Kidney (tissue), 14 donors: ENCODE results near the gene ZNF592. TPM values are rescaled to one million over a fixed set of nuclear protein-coding genes. Genes with fewer than 3 reads are reported as not detected.
A peak's percentile ranks its signal among the peaks of the same experiment; 100 is the strongest.

Experiments used
- DNase-seq, 5 donors: peaks; one replicate each; pipeline ENCODE4 v3.0.0-alpha.2; 2013 to 2020
- FAIRE-seq: peaks from 2 replicates; lab custom pipeline; 2012; peaks lifted over from hg19 to GRCh38; lab: Jason Lieb, UNC
- H3K27ac ChIP-seq, 2 donors: one replicate each; pipeline ENCODE4 v1.7.0; 2013; ENCODE audit warnings: low read depth in 2 of 2, low read length in 2 of 2, inconsistent platforms in 1 of 2
- H3K27me3 ChIP-seq: one replicate; pipeline ENCODE4 v1.7.1; 2013; ENCODE audit warnings: low read length, inconsistent platforms; ENCODE audit not compliant: control insufficient read depth, insufficient read depth
- H3K36me3 ChIP-seq, 3 donors: one replicate each; pipeline versions ENCODE4 v1.7.0 to v1.7.1; 2013; ENCODE audit warnings: low read length in 3 of 3, control low read depth in 1 of 3, inconsistent platforms in 1 of 3; ENCODE audit not compliant: insufficient read depth in 3 of 3, control insufficient read depth in 2 of 3
- H3K4me1 ChIP-seq, 3 donors: one replicate each; pipeline versions ENCODE4 v1.7.0 to v1.7.1; 2013; ENCODE audit warnings: low read length in 3 of 3, inconsistent platforms in 1 of 3, low read depth in 1 of 3; ENCODE audit not compliant: control insufficient read depth in 2 of 3, insufficient read depth in 2 of 3
- H3K4me3 ChIP-seq, 3 donors: one replicate each; pipeline versions ENCODE4 v1.7.0 to v1.8.1; 2013; ENCODE audit warnings: low read length in 3 of 3, control low read depth in 1 of 3, inconsistent platforms in 1 of 3
- H3K9ac ChIP-seq, 3 donors: one replicate each; pipeline versions ENCODE4 v1.7.0 to v1.7.1; 2013; ENCODE audit warnings: low read length in 3 of 3, control low read depth in 1 of 3, inconsistent platforms in 1 of 3
- H3K9me3 ChIP-seq, 3 donors: one replicate each; pipeline versions ENCODE4 v1.7.0 to v1.7.1; 2013; ENCODE audit warnings: low read length in 3 of 3, control low read depth in 1 of 3, inconsistent platforms in 1 of 3; ENCODE audit not compliant: control insufficient read depth in 2 of 3, insufficient read depth in 1 of 3
- intact Hi-C: fragments of 100-400 bp; cut with DNase I; formaldehyde crosslinking; loops from one replicate; pipeline ENCODE4 v1.11.1; 2022
- polyA plus RNA-seq: library from polyadenylated mRNA; stranded (reverse); fragments of 350-450 nt; fragmentation: Illumina TruSeq; extraction: RNeasy Lipid Tissue Mini Kit (QIAGEN cat#74804); gene quantifications from one replicate; pipeline ENCODE4 v1.2.3, GENCODE V29; 2014; ENCODE audit warnings: low read depth, low replicate concordance; ENCODE audit not compliant: insufficient read depth
- total RNA-seq: library from RNA; stranded (reverse); fragmentation: NEBNext Ultra II Directional; extraction: Animal tissue kit (Norgen Biotek cat#: 25700); gene quantifications from one replicate; pipeline ENCODE4 v1.2.1, GENCODE V29; 2021
- TF ChIP-seq, protein P1 (sequence below): IDR thresholded peaks from 3 replicates; pipeline ENCODE4 v1.5.1; 2012; ENCODE audit warnings: mild to moderate bottlenecking, moderate library complexity, borderline replicate concordance; ENCODE audit not compliant: insufficient read depth; ENCODE audit errors: extremely low read depth
- donor health status: control.
- donor health status: control.
- donor health status: control.
- donor health status: control.
- donor health status: control.
- donor health status: DM: yes; HTN: yes; CAD: no.
- donor health status: Normal renal cell carcinoma (clear cell type).

ZNF592 gene
- total and polyA plus RNA-seq, 2 donors from 2014 or later = 6.9 to 31.6 TPM

DNA sequence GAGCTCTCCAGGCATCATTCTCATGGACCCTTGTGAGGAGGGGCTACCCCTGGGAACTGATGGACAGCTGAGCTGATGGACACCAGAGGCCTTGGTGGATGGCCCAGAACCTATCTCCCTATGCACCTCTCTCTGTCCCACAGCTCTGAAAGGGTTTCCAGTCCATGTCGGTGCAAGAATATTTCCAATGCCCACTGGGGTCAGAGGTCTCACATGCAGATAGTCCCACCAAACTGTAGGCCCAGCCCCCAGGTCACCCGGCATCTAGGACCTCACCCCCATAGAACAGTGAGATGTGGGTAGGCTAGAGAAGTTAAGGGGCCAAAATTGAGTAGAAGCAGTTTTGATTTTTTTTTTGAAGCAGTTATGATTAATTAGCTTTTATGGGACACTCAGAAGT lies 71.4 kb downstream of the ZNF592 start:
- Histone ChIP-seq H3K9me3 (no peaks in the 10 kb centered on the region), H3K4me1 (peaks cover 2 to 63% (median 52%) of the 10 kb centered on the region in 3 donors), H3K27me3 (no peaks in the 10 kb centered on the region), H3K9ac (peak overlapping the region in 1 of 3 donors; percentile 70), H3K4me3 (peak overlapping the region in 1 of 3 donors; percentile 58), H3K27ac (peak overlapping the region; percentile 93 to 98), H3K36me3 (no peaks in the 10 kb centered on the region)
- DNase-seq (no peak), FAIRE-seq (no peak)
- TF ChIP-seq, protein P1, sequence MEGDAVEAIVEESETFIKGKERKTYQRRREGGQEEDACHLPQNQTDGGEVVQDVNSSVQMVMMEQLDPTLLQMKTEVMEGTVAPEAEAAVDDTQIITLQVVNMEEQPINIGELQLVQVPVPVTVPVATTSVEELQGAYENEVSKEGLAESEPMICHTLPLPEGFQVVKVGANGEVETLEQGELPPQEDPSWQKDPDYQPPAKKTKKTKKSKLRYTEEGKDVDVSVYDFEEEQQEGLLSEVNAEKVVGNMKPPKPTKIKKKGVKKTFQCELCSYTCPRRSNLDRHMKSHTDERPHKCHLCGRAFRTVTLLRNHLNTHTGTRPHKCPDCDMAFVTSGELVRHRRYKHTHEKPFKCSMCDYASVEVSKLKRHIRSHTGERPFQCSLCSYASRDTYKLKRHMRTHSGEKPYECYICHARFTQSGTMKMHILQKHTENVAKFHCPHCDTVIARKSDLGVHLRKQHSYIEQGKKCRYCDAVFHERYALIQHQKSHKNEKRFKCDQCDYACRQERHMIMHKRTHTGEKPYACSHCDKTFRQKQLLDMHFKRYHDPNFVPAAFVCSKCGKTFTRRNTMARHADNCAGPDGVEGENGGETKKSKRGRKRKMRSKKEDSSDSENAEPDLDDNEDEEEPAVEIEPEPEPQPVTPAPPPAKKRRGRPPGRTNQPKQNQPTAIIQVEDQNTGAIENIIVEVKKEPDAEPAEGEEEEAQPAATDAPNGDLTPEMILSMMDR = no peak
- intact Hi-C loops = no loop called here

GRCh38 chr15:84821501-84822021 lies 73.2 kb downstream of the ZNF592 start:
- TF ChIP-seq, protein P1 = no peak
- Histone ChIP-seq H3K9me3 (no peaks in the 10 kb centered on the region), H3K27me3 (no peaks in the 10 kb centered on the region), H3K27ac (peak overlapping the region in 1 of 2 donors; percentile 66), H3K4me3 (no peak overlapping the region), H3K9ac (no peak overlapping the region), H3K4me1 (peaks cover 2 to 63% (median 56%) of the 10 kb centered on the region in 3 donors), H3K36me3 (no peaks in the 10 kb centered on the region)
- FAIRE-seq (no peak), DNase-seq (peak in 3 of 5 donors; percentile 55 to 87 (median 68))
- intact Hi-C loops = no loop called here

DNA sequence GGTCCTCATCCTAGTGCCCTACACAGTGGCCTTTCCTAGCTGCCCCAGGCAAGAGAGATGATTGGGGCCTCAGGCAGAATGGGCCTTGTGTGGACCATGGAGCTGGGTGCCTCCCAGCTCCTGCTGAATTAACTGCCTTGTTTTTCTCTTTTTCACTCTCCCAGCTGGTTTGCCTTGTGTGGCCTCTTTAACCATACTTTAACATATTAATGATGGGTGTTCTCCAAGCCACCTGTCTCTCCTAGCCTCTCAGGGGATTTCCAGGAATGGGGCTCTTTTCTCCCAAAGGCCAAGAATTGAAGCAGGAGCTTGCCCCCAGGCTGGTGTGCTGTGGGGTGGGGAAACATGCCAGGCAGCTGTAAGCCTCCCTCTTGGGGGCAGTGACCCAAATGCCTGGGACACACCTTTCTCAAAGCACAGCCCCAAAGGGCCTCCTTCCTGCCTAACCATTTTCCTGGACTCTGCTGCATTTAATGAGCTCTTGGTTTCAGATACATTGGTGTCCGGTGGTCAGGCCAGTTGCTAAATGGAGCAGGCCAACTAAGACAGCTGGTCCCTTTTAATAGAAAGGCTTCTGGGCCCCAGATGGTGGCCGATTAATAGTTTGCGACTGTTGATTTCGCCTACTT lies 74.4 kb downstream of the ZNF592 start:
- TF ChIP-seq, protein P1 = no peak
- peaks cover 0 to 4% (median 0%) of the 10 kb centered on the region in 3 donors for H3K36me3 ChIP-seq
- no peak overlapping the region for H3K9ac ChIP-seq
- H3K4me3 ChIP-seq = no peak overlapping the region
- peak overlapping the region; percentile 25 to 50 for H3K27ac ChIP-seq
- intact Hi-C loops = no loop called here
- H3K9me3 ChIP-seq = no peaks in the 10 kb centered on the region
- H3K4me1 ChIP-seq = peaks cover 2 to 60% (median 50%) of the 10 kb centered on the region in 3 donors
- no peak for FAIRE-seq
- H3K27me3 ChIP-seq = no peaks in the 10 kb centered on the region
- no peak for DNase-seq
